ENCODE data around the gene ATP23. TPM values are rescaled to one million over a fixed set of nuclear protein-coding genes. Genes with fewer than 3 reads are reported as not detected.

Gene ATP23
- total RNA-seq, 1 experiment from 2014 or later: 4.7 TPM

- WGBS (ENCODE audit: extremely low coverage, insufficient read length, low lambda C conversion rate): no CpG with 5 or more reads among the region's 4 CpGs
- H3K27me3 Mint-ChIP-seq (ENCODE audit: low read depth): peaks cover 14% of the 10 kb centered on the region
- no peak overlapping the region for H3K9ac ChIP-seq (ENCODE audit: extremely low read depth, insufficient read length, low read length)
- no peak overlapping the region for H3K4ac ChIP-seq (ENCODE audit: low read depth, low read length)
- H3K36me3 Mint-ChIP-seq (ENCODE audit: insufficient read depth in 1 of 3, low read depth in 3 of 3): no peaks in the 10 kb centered on the region
- H3K27ac ChIP-seq (ENCODE audit: insufficient read length, low read depth, low read length): no peak overlapping the region
- no peak overlapping the region for H2BK20ac ChIP-seq (ENCODE audit: low read depth, low read length, poor library complexity, severe bottlenecking)
- no peaks in the 10 kb centered on the region for H4K20me1 ChIP-seq (ENCODE audit: control insufficient read depth, insufficient read depth, insufficient read length)
- no peaks in the 10 kb centered on the region for H3K23me2 ChIP-seq (ENCODE audit: insufficient read length, low read depth, low read length, poor library complexity, severe bottlenecking)
- H2AK5ac ChIP-seq (ENCODE audit: insufficient read length, low read length): no peak overlapping the region
- H3K27me3 ChIP-seq (ENCODE audit: insufficient read depth, low read length): no peaks in the 10 kb centered on the region
- no peak overlapping the region for H3K23ac ChIP-seq (ENCODE audit: insufficient read length, low read depth, low read length)
- no peaks in the 10 kb centered on the region for H3K79me1 ChIP-seq (ENCODE audit: insufficient read depth, low read depth, low read length, poor library complexity, severe bottlenecking)
- no peak overlapping the region for H3K4me3 Mint-ChIP-seq
- no peaks in the 10 kb centered on the region for H3K9me3 ChIP-seq (ENCODE audit: control insufficient read depth, low read depth, low read length)
- no peak overlapping the region for H3K14ac ChIP-seq (ENCODE audit: insufficient read depth, low read length)
- H3K9me3 Mint-ChIP-seq: no peaks in the 10 kb centered on the region; a peak in 2 of 5 replicates
- H3K4me2 ChIP-seq (ENCODE audit: insufficient read depth, insufficient read length, low read length): no peak overlapping the region
- no peak overlapping the region for H2BK15ac ChIP-seq (ENCODE audit: low read depth, low read length)
- no peak overlapping the region for H2BK5ac ChIP-seq (ENCODE audit: insufficient read length, low read length)
- no peak overlapping the region for H3K56ac ChIP-seq (ENCODE audit: insufficient read length, low read depth, low read length)
- no peak overlapping the region for H4K8ac ChIP-seq (replicated peaks; ENCODE audit: insufficient read length, low read depth, low read length)
- H2BK120ac ChIP-seq (ENCODE audit: low read depth, low read length, poor library complexity, severe bottlenecking): no peak overlapping the region
- H3K18ac ChIP-seq (ENCODE audit: insufficient read length, low read depth, low read length): no peak overlapping the region
- H3K79me2 ChIP-seq (ENCODE audit: insufficient read depth, low read length): no peaks in the 10 kb centered on the region
- H4K91ac ChIP-seq (ENCODE audit: insufficient read length, low read depth, low read length): no peak overlapping the region
- H3K4me1 Mint-ChIP-seq: no peaks in the 10 kb centered on the region
- H2BK12ac ChIP-seq (ENCODE audit: insufficient read length, low read depth, low read length): no peak overlapping the region
- no peak overlapping the region for H2AFZ ChIP-seq (ENCODE audit: low read length)
- no peak for DNase-seq
- no peaks in the 10 kb centered on the region for H3K4me1 ChIP-seq (ENCODE audit: insufficient read depth, low read length)
- no peak for TF ChIP-seq CTCF (conservative IDR thresholded peaks at IDR 0.05)
- H3K27ac Mint-ChIP-seq: no peak overlapping the region; a peak in 1 of 7 replicates
- H3T11ph ChIP-seq (ENCODE audit: low read length): no peak overlapping the region
- H4K5ac ChIP-seq (ENCODE audit: insufficient read length, low read depth, low read length): no peak overlapping the region
Measured at GRCh38 chr12:57929092-57929830, 12.1 kb upstream of the ATP23 start.
